ENCODE data around the gene VKORC1.
A peak's percentile ranks its signal among the peaks of the same experiment; 100 is the strongest.

VKORC1 gene

DNA sequence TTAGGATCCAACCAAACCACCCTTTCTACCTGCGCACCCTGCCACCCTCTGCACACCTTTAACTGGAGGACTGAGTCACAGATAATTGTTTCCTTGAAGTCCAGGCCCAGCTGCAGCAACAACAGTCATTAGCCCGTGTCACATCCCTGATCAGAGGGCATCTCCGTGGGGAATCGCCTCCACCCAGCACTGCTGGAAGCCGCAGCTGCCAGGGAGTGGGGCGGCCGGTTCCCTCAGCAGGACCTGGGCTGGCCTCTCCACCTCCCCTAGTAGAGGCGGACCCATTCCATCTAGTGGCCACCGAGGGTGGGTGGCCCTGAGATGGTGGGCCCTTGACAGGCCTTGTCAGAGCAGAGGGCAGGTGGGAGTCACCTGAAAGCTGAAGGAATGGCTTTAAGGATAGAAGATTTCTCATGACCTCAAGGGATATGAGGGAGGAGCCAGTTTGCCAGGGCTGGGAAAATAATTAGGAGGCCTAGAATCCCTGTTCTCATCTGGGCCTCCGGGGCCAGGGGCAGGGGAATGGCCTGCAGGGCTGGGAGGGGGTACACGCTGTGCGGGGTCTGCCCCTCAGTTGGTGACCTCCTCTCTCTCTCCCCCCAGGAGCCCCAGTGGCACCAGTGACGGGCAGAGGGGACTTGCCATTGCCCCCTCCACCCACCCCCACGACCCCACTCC, 12.1 kb downstream of the VKORC1 start:
- Histone ChIP-seq H3K4me1 (ENCODE audit: control insufficient read depth, insufficient read depth, low read length) (peaks cover 4% of the 10 kb centered on the region), H3K27me3 (ENCODE audit: control insufficient read depth, insufficient read depth, low read length) (no peaks in the 10 kb centered on the region), H3K9me3 (ENCODE audit: control insufficient read depth, low read length) (no peaks in the 10 kb centered on the region), H3K4me3 (ENCODE audit: low read length) (no peak overlapping the region), H3K9ac (ENCODE audit: low read length) (no peak overlapping the region), H3K36me3 (ENCODE audit: control insufficient read depth, insufficient read depth, low read length) (peaks cover 10% of the 10 kb centered on the region)

DNA sequence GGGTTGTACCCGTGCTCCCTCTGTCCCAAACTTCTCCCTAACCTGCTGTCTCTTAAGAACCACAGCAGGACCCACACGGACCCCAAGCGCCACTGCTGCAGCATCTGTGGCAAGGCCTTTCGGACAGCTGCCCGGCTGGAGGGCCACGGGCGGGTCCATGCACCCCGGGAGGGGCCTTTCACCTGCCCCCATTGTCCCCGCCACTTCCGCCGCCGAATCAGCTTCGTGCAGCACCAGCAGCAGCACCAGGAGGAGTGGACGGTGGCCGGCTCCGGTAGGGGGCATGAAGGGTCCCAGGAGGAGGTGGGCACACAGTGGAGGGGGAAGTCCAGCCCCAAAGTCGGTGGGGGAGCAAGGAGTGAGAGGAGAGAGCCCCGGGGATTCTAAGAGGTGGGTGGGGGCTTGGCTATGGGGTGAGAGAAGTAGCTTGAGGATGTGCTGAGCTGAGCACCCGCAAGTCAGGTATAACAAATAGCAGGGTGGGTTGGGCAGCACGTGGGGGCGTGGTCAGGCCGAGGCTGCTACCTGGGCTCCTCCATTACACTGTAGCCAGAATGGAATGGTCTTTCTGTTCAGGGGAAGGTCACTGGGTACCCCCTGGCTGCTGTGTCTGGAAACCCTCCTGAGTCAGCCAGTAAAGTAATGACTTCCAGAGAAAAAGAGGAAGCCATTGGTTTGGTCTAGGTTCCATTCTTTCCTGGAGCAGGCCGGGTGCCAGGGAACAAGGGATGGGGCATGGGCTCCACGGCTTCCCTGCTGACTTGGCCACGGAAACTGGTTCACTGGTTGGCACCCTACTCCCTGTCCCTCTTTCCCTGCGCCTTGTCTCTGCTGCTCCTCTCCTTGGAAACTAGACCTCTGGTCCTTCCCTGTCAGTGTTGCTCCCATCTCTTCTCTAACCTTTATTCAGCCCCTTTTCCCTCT, 12.9 kb downstream of the VKORC1 start:
- H3K4me3 ChIP-seq (ENCODE audit: low read length) = no peak overlapping the region
- H3K27me3 ChIP-seq (ENCODE audit: control insufficient read depth, insufficient read depth, low read length) = no peaks in the 10 kb centered on the region
- H3K9me3 ChIP-seq (ENCODE audit: control insufficient read depth, low read length) = no peaks in the 10 kb centered on the region
- H3K9ac ChIP-seq (ENCODE audit: low read length) = no peak overlapping the region
- H3K4me1 ChIP-seq (ENCODE audit: control insufficient read depth, insufficient read depth, low read length) = peaks cover 4% of the 10 kb centered on the region
- peaks cover 11% of the 10 kb centered on the region for H3K36me3 ChIP-seq (ENCODE audit: control insufficient read depth, insufficient read depth, low read length)

DNA sequence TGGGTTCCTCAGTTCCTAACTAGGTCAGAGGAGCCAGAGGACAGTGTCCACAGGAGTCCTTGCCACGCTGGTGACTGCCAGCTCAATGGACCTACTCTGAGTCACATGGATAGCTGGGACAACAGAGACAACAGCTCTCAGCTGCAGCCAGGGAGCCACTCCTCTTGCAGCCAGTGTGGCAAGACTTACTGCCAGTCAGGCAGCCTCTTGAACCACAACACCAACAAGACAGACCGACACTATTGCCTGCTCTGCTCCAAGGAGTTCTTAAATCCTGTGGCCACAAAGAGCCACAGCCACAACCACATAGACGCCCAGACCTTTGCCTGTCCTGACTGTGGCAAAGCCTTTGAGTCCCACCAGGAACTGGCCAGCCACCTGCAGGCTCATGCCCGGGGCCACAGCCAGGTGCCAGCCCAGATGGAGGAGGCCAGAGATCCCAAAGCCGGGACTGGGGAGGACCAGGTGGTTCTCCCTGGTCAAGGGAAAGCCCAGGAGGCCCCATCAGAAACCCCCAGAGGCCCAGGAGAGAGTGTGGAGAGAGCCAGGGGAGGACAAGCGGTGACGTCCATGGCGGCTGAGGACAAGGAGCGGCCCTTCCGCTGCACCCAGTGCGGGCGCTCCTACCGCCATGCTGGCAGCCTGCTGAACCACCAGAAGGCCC, 13.7 kb downstream of the VKORC1 start:
- peaks cover 16% of the 10 kb centered on the region for H3K36me3 ChIP-seq (ENCODE audit: control insufficient read depth, insufficient read depth, low read length)
- peaks cover 4% of the 10 kb centered on the region for H3K4me1 ChIP-seq (ENCODE audit: control insufficient read depth, insufficient read depth, low read length)
- H3K9ac ChIP-seq (ENCODE audit: low read length) = no peak overlapping the region
- H3K4me3 ChIP-seq (ENCODE audit: low read length) = no peak overlapping the region
- no peaks in the 10 kb centered on the region for H3K9me3 ChIP-seq (ENCODE audit: control insufficient read depth, low read length)
- no peaks in the 10 kb centered on the region for H3K27me3 ChIP-seq (ENCODE audit: control insufficient read depth, insufficient read depth, low read length)

DNA sequence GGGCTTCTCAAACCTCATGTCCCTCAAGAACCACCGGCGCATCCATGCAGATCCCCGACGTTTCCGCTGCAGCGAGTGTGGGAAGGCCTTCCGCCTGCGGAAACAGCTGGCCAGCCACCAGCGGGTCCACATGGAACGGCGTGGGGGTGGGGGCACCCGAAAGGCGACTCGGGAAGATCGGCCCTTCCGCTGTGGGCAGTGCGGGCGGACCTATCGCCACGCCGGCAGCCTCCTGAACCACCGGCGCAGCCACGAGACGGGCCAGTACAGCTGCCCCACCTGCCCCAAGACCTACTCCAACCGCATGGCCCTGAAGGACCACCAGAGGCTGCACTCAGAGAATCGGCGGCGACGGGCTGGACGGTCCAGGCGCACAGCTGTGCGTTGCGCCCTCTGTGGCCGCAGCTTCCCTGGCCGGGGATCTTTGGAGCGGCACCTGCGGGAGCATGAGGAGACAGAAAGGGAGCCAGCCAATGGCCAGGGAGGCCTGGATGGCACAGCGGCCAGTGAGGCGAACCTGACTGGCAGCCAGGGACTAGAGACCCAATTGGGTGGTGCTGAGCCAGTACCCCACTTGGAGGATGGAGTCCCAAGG, 14.5 kb downstream of the VKORC1 start:
- Histone ChIP-seq H3K4me1 (ENCODE audit: control insufficient read depth, insufficient read depth, low read length) (peaks cover 5% of the 10 kb centered on the region), H3K9me3 (ENCODE audit: control insufficient read depth, low read length) (no peaks in the 10 kb centered on the region), H3K27me3 (ENCODE audit: control insufficient read depth, insufficient read depth, low read length) (no peaks in the 10 kb centered on the region), H3K36me3 (ENCODE audit: control insufficient read depth, insufficient read depth, low read length) (peaks cover 16% of the 10 kb centered on the region), H3K4me3 (ENCODE audit: low read length) (no peak overlapping the region), H3K9ac (ENCODE audit: low read length) (no peak overlapping the region)

DNA sequence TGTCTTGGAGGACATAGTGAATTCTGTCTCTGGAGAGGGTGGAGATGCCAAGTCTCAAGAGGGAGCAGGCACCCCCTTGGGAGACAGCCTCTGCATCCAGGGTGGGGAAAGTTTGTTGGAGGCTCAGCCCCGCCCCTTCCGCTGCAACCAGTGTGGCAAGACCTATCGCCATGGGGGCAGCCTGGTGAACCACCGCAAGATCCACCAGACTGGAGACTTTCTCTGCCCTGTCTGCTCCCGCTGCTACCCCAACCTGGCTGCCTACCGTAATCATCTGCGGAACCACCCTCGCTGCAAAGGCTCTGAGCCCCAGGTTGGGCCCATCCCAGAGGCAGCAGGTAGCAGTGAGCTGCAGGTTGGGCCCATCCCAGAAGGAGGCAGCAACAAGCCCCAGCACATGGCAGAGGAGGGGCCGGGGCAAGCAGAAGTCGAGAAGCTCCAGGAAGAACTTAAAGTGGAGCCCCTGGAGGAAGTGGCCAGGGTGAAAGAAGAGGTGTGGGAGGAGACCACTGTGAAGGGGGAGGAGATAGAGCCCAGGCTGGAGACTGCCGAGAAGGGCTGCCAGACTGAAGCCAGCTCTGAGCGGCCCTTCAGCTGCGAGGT, 15.2 kb downstream of the VKORC1 start:
- Histone ChIP-seq H3K4me1 (ENCODE audit: control insufficient read depth, insufficient read depth, low read length) (peaks cover 11% of the 10 kb centered on the region), H3K9me3 (ENCODE audit: control insufficient read depth, low read length) (no peaks in the 10 kb centered on the region), H3K4me3 (ENCODE audit: low read length) (no peak overlapping the region), H3K36me3 (ENCODE audit: control insufficient read depth, insufficient read depth, low read length) (peaks cover 16% of the 10 kb centered on the region), H3K9ac (ENCODE audit: low read length) (no peak overlapping the region), H3K27me3 (ENCODE audit: control insufficient read depth, insufficient read depth, low read length) (no peaks in the 10 kb centered on the region)

DNA sequence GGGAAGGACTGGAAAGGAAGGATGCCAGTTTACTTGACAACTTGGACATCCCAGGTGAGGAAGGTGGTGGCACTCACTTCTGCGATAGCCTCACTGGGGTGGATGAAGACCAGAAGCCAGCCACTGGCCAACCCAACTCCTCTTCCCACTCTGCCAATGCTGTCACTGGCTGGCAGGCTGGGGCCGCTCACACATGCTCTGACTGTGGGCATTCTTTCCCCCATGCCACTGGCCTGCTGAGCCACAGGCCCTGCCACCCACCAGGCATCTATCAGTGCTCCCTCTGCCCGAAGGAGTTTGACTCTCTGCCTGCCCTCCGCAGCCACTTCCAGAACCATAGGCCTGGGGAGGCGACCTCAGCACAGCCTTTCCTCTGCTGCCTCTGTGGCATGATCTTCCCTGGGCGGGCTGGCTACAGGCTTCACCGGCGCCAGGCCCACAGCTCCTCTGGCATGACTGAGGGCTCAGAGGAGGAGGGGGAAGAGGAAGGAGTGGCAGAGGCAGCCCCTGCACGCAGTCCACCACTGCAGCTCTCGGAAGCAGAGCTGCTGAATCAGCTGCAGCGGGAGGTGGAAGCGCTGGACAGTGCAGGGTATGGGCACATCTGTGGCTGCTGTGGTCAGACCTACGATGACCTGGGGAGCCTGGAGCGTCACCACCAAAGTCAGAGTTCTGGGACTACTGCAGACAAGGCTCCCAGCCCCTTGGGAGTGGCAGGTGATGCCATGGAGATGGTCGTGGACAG, 15.8 kb downstream of the VKORC1 start:
- Histone ChIP-seq H3K4me3 (ENCODE audit: low read length) (no peak overlapping the region), H3K27me3 (ENCODE audit: control insufficient read depth, insufficient read depth, low read length) (no peaks in the 10 kb centered on the region), H3K9ac (ENCODE audit: low read length) (no peak overlapping the region), H3K9me3 (ENCODE audit: control insufficient read depth, low read length) (no peaks in the 10 kb centered on the region), H3K36me3 (ENCODE audit: control insufficient read depth, insufficient read depth, low read length) (peaks cover 16% of the 10 kb centered on the region), H3K4me1 (ENCODE audit: control insufficient read depth, insufficient read depth, low read length) (peaks cover 11% of the 10 kb centered on the region)

DNA sequence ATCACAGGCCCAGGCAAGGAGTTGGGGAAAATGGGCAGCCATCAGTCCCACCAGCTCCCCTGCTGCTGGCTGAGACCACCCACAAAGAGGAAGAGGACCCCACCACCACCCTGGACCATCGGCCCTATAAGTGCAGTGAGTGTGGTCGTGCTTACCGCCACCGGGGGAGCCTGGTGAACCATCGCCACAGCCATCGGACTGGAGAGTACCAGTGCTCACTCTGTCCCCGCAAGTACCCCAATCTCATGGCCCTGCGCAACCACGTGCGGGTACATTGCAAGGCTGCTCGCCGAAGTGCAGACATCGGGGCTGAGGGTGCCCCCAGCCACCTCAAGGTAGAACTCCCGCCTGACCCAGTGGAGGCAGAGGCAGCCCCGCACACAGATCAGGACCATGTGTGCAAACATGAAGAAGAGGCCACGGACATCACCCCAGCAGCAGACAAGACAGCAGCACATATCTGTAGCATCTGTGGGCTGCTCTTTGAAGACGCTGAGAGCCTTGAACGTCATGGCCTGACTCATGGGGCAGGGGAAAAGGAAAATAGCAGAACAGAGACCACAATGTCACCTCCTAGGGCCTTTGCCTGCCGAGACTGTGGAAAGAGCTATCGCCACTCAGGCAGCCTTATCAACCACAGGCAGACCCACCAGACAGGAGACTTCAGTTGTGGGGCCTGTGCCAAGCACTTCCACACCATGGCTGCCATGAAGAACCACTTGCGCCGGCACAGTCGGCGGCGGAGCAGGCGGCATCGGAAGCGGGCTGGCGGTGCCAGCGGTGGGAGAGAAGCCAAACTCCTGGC, 16.8 kb downstream of the VKORC1 start:
- H3K9ac ChIP-seq (ENCODE audit: low read length) = no peak overlapping the region
- H3K36me3 ChIP-seq (ENCODE audit: control insufficient read depth, insufficient read depth, low read length) = peaks cover 16% of the 10 kb centered on the region
- no peaks in the 10 kb centered on the region for H3K9me3 ChIP-seq (ENCODE audit: control insufficient read depth, low read length)
- no peaks in the 10 kb centered on the region for H3K27me3 ChIP-seq (ENCODE audit: control insufficient read depth, insufficient read depth, low read length)
- H3K4me3 ChIP-seq (ENCODE audit: low read length) = no peak overlapping the region
- peaks cover 11% of the 10 kb centered on the region for H3K4me1 ChIP-seq (ENCODE audit: control insufficient read depth, insufficient read depth, low read length)

DNA sequence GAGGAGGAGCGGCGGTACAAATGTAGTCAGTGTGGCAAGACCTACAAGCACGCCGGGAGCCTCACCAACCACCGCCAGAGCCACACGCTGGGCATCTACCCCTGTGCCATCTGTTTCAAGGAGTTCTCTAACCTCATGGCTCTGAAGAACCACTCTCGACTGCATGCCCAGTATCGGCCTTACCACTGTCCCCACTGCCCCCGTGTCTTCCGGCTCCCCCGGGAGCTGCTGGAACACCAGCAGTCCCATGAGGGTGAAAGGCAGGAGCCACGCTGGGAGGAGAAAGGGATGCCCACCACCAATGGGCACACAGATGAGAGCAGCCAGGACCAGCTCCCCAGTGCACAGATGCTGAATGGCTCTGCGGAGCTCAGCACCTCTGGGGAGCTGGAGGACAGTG, 17.6 kb downstream of the VKORC1 start:
- H3K4me1 ChIP-seq (ENCODE audit: control insufficient read depth, insufficient read depth, low read length) = peaks cover 14% of the 10 kb centered on the region

DNA sequence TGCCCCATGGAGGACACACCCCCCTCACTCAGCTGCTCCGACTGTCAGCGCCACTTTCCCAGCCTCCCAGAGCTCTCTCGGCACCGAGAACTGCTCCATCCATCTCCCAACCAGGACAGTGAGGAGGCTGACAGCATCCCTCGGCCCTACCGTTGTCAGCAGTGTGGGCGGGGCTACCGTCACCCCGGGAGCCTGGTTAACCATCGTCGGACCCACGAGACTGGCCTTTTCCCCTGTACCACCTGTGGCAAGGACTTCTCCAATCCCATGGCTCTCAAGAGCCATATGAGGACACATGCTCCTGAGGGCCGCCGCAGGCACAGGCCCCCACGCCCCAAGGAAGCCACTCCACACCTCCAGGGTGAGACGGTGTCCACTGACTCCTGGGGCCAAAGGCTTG, 18.3 kb downstream of the VKORC1 start:
- Histone ChIP-seq H3K27me3 (ENCODE audit: control insufficient read depth, insufficient read depth, low read length) (no peaks in the 10 kb centered on the region), H3K9ac (ENCODE audit: low read length) (no peak overlapping the region), H3K4me3 (ENCODE audit: low read length) (no peak overlapping the region), H3K4me1 (ENCODE audit: control insufficient read depth, insufficient read depth, low read length) (peaks cover 17% of the 10 kb centered on the region), H3K36me3 (ENCODE audit: control insufficient read depth, insufficient read depth, low read length) (peaks cover 16% of the 10 kb centered on the region), H3K9me3 (ENCODE audit: control insufficient read depth, low read length) (no peaks in the 10 kb centered on the region)

More for the DNA sequence above, 17.6 kb downstream of the VKORC1 start:
- Histone ChIP-seq H3K9me3 (ENCODE audit: control insufficient read depth, low read length) (no peaks in the 10 kb centered on the region), H3K4me3 (ENCODE audit: low read length) (no peak overlapping the region), H3K36me3 (ENCODE audit: control insufficient read depth, insufficient read depth, low read length) (peaks cover 16% of the 10 kb centered on the region), H3K9ac (ENCODE audit: low read length) (no peak overlapping the region), H3K27me3 (ENCODE audit: control insufficient read depth, insufficient read depth, low read length) (no peaks in the 10 kb centered on the region)

DNA sequence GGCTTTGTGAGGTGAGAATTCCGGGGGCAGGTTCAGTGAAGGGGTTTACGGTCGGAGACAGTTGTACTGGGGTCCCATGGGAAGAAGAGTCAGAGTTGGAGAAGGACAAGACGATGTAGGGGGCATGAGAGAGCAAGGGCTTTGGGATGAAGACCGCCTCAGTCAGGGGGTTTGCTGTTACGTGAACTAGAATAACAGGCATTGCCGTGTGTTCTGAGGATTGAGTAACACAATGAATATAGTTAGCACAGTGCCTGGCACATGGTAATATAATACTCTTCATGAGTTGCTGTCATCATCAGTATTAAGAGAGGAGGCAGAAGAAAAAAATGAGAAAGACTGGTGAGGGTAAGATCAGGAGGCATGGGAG, 19.8 kb downstream of the VKORC1 start:
- H3K9me3 ChIP-seq (ENCODE audit: control insufficient read depth, low read length) = no peaks in the 10 kb centered on the region
- peaks cover 17% of the 10 kb centered on the region for H3K4me1 ChIP-seq (ENCODE audit: control insufficient read depth, insufficient read depth, low read length)

More for the DNA sequence above, 19.8 kb downstream of the VKORC1 start:
- Histone ChIP-seq H3K27me3 (ENCODE audit: control insufficient read depth, insufficient read depth, low read length) (no peaks in the 10 kb centered on the region), H3K4me3 (ENCODE audit: low read length) (peak overlapping the region; percentile 84), H3K9ac (ENCODE audit: low read length) (peak overlapping the region; percentile 91), H3K36me3 (ENCODE audit: control insufficient read depth, insufficient read depth, low read length) (peaks cover 6% of the 10 kb centered on the region)

Measured in mucosa of stomach (tissue), 1 donor.